Activated T-helper 1 cell treated with anti-CD3 and anti-CD28 coated beads, Interleukin-12 subunit alpha, Interleukin-12 subunit beta, Interleukin-2, Interleukin-4 antibody, amounts not matched to agents 30 ng/mL and 10 ng/mL and 1 ng/mL, durations not matched to agents 14 hours and 24 hours and 36 hours (primary cell): ENCODE results near the gene DPH2. TPM values are rescaled to one million over a fixed set of nuclear protein-coding genes. Genes with fewer than 3 reads are reported as not detected.

Source experiments
- DNase-seq: peaks from one replicate; pipeline ENCODE4 v3.0.0; 2021; ENCODE audit warnings: low spot score
- H3K27ac Mint-ChIP-seq: one replicate; pipeline ENCODE4 v1.8.0; 2021; ENCODE audit warnings: mild to moderate bottlenecking, mixed read lengths
- H3K27me3 Mint-ChIP-seq: one replicate; pipeline ENCODE4 v1.8.0; 2022; ENCODE audit warnings: mild to moderate bottlenecking, moderate library complexity, mixed read lengths; ENCODE audit not compliant: insufficient read depth
- H3K36me3 Mint-ChIP-seq: one replicate; pipeline ENCODE4 v1.8.0; 2021; ENCODE audit warnings: low read depth, mixed read lengths
- H3K4me1 Mint-ChIP-seq: one replicate; pipeline ENCODE4 v1.8.0; 2021; ENCODE audit warnings: low read depth, mixed read lengths
- H3K4me3 Mint-ChIP-seq: one replicate; pipeline ENCODE4 v1.8.0; 2021; ENCODE audit warnings: mild to moderate bottlenecking, moderate library complexity, mixed read lengths
- H3K9me3 Mint-ChIP-seq: one replicate; pipeline ENCODE4 v1.8.0; 2021; ENCODE audit warnings: mixed read lengths
- intact Hi-C: fragments of 100-400 bp; cut with micrococcal nuclease; formaldehyde crosslinking; loops from one replicate; pipeline ENCODE4 v1.15.1; 2024
- total RNA-seq: library from RNA; stranded (reverse); gene quantifications from 2 replicates; pipeline ENCODE4 v1.2.3, GENCODE V29; 2022

The DPH2 gene
- total RNA-seq, 1 donor from 2014 or later, result 74.8 TPM

- no peak overlapping the region for H3K4me3 Mint-ChIP-seq
Measured at GRCh38 chr1:43934986-43935324, 34.9 kb upstream of the DPH2 start.

GRCh38 chr1:43935711-43936427 is 33.9 kb upstream of the DPH2 start:
- Mint-ChIP-seq H3K27ac (no peak overlapping the region), H3K4me3 (no peak overlapping the region), H3K36me3 (peaks cover 9% of the 10 kb centered on the region), H3K27me3 (peaks cover 14% of the 10 kb centered on the region), H3K4me1 (peaks cover 15% of the 10 kb centered on the region), H3K9me3 (no peaks in the 10 kb centered on the region)
- intact Hi-C loops, result loop anchor here (2.0 kb wide), 1 partner anchor 709 kb away; no protein-coding TSS in a partner anchor
- DNase-seq, result no peak

More at GRCh38 chr1:43934986-43935324, 34.9 kb upstream of the DPH2 start:
- intact Hi-C loops, result loop anchor here (1.0 to 5.0 kb wide), 5 partner anchors 11 to 708 kb away; partner anchors contain the start of gene IPO13
- Mint-ChIP-seq H3K27ac (no peak overlapping the region), H3K4me1 (peaks cover 14% of the 10 kb centered on the region), H3K27me3 (peaks cover 14% of the 10 kb centered on the region), H3K36me3 (peaks cover 9% of the 10 kb centered on the region), H3K9me3 (no peaks in the 10 kb centered on the region)
- DNase-seq, result no peak

GRCh38 chr1:43936431-43937151 is 33.2 kb upstream of the DPH2 start:
- DNase-seq, result no peak
- Mint-ChIP-seq H3K27me3 (peaks cover 14% of the 10 kb centered on the region), H3K9me3 (no peaks in the 10 kb centered on the region), H3K4me3 (peak overlapping the region; percentile 57), H3K36me3 (peaks cover 9% of the 10 kb centered on the region), H3K4me1 (peaks cover 15% of the 10 kb centered on the region), H3K27ac (no peak overlapping the region)
- intact Hi-C loops, result no loop called here

- H3K9me3 Mint-ChIP-seq, result no peaks in the 10 kb centered on the region
- peaks cover 9% of the 10 kb centered on the region for H3K36me3 Mint-ChIP-seq
- H3K27me3 Mint-ChIP-seq, result peaks cover 14% of the 10 kb centered on the region
- H3K4me3 Mint-ChIP-seq, result no peak overlapping the region
- H3K4me1 Mint-ChIP-seq, result peaks cover 15% of the 10 kb centered on the region
- intact Hi-C loops, result no loop called here
- DNase-seq, result no peak
- no peak overlapping the region for H3K27ac Mint-ChIP-seq
Measured at GRCh38 chr1:43937179-43937865, 32.5 kb upstream of the DPH2 start.

GRCh38 chr1:43938383-43938782 is 31.4 kb upstream of the DPH2 start:
- H3K27me3 Mint-ChIP-seq, result peaks cover 8% of the 10 kb centered on the region
- H3K4me3 Mint-ChIP-seq, result no peak overlapping the region
- H3K36me3 Mint-ChIP-seq, result peaks cover 14% of the 10 kb centered on the region
- no peak overlapping the region for H3K27ac Mint-ChIP-seq
- H3K4me1 Mint-ChIP-seq, result peaks cover 22% of the 10 kb centered on the region
- intact Hi-C loops, result no loop called here
- H3K9me3 Mint-ChIP-seq, result no peaks in the 10 kb centered on the region
- DNase-seq, result no peak

- DNase-seq, result no peak
- no peak overlapping the region for H3K27ac Mint-ChIP-seq
- H3K4me3 Mint-ChIP-seq, result no peak overlapping the region
- H3K36me3 Mint-ChIP-seq, result peaks cover 14% of the 10 kb centered on the region
- intact Hi-C loops, result no loop called here
- H3K4me1 Mint-ChIP-seq, result peaks cover 19% of the 10 kb centered on the region
- peaks cover 5% of the 10 kb centered on the region for H3K27me3 Mint-ChIP-seq
- no peaks in the 10 kb centered on the region for H3K9me3 Mint-ChIP-seq
Measured at GRCh38 chr1:43938892-43939587, 30.8 kb upstream of the DPH2 start.

GRCh38 chr1:43942411-43942810 is 27.4 kb upstream of the DPH2 start:
- intact Hi-C loops, result no loop called here
- peaks cover 35% of the 10 kb centered on the region for H3K4me1 Mint-ChIP-seq
- H3K9me3 Mint-ChIP-seq, result no peaks in the 10 kb centered on the region
- no peak for DNase-seq
- H3K27me3 Mint-ChIP-seq, result no peaks in the 10 kb centered on the region
- H3K27ac Mint-ChIP-seq, result no peak overlapping the region
- H3K36me3 Mint-ChIP-seq, result peaks cover 17% of the 10 kb centered on the region
- H3K4me3 Mint-ChIP-seq, result no peak overlapping the region

GRCh38 chr1:43944860-43945259 is 24.9 kb upstream of the DPH2 start:
- H3K27ac Mint-ChIP-seq, result peak overlapping the region; percentile 72
- H3K4me1 Mint-ChIP-seq, result peaks cover 43% of the 10 kb centered on the region
- H3K27me3 Mint-ChIP-seq, result no peaks in the 10 kb centered on the region
- intact Hi-C loops, result no loop called here
- peak overlapping the region; percentile 97 for H3K4me3 Mint-ChIP-seq
- peaks cover 11% of the 10 kb centered on the region for H3K36me3 Mint-ChIP-seq
- no peak for DNase-seq
- H3K9me3 Mint-ChIP-seq, result no peaks in the 10 kb centered on the region

- H3K36me3 Mint-ChIP-seq, result peaks cover 17% of the 10 kb centered on the region
- intact Hi-C loops, result loop anchor here (1.0 to 2.0 kb wide), 13 partner anchors 11 to 773 kb away; partner anchors contain the start of genes ATP6V0B, CCDC24, CDC20 and CFAP57
- peak overlapping the region; percentile 97 for H3K4me3 Mint-ChIP-seq
- peak overlapping the region; percentile 96 for H3K27ac Mint-ChIP-seq
- DNase-seq, result no peak
- peaks cover 49% of the 10 kb centered on the region for H3K4me1 Mint-ChIP-seq
- H3K9me3 Mint-ChIP-seq, result no peaks in the 10 kb centered on the region
- H3K27me3 Mint-ChIP-seq, result no peaks in the 10 kb centered on the region
Measured at GRCh38 chr1:43945674-43946235, 24.1 kb upstream of the DPH2 start.

GRCh38 chr1:43946236-43947060 is 23.4 kb upstream of the DPH2 start, which contains the start of gene IPO13:
IPO13 (plus strand) TSS chr1:43946950; CDS start chr1:43947601, 651 bp downstream.
- Mint-ChIP-seq H3K4me3 (peak within 1 kb of the TSS; percentile 97), H3K36me3 (peaks cover 19% of the 10 kb centered on the region), H3K27me3 (no peaks in the 10 kb centered on the region), H3K27ac (peak within 1 kb of the TSS; percentile 96), H3K9me3 (no peaks in the 10 kb centered on the region), H3K4me1 (peaks cover 53% of the 10 kb centered on the region)
- DNase-seq, result peak; percentile 96
- intact Hi-C loops, result loop anchor here (1.0 to 2.0 kb wide), 13 partner anchors 12 to 774 kb away; partner anchors contain the start of genes ATP6V0B, CCDC24, CDC20 and CFAP57

GRCh38 chr1:43947061-43947873 is 22.5 kb upstream of the DPH2 start:
- H3K4me1 Mint-ChIP-seq, result peaks cover 53% of the 10 kb centered on the region
- H3K27ac Mint-ChIP-seq, result peak overlapping the region; percentile 96
- H3K36me3 Mint-ChIP-seq, result peaks cover 19% of the 10 kb centered on the region
- intact Hi-C loops, result loop anchor here (2.0 kb wide), 1 partner anchor 416 kb away; the partner anchor contains the start of gene PTPRF
- DNase-seq, result no peak
- no peaks in the 10 kb centered on the region for H3K9me3 Mint-ChIP-seq
- H3K27me3 Mint-ChIP-seq, result no peaks in the 10 kb centered on the region
- peak overlapping the region; percentile 97 for H3K4me3 Mint-ChIP-seq
